ENCODE data around the gene TEX29.

DNA sequence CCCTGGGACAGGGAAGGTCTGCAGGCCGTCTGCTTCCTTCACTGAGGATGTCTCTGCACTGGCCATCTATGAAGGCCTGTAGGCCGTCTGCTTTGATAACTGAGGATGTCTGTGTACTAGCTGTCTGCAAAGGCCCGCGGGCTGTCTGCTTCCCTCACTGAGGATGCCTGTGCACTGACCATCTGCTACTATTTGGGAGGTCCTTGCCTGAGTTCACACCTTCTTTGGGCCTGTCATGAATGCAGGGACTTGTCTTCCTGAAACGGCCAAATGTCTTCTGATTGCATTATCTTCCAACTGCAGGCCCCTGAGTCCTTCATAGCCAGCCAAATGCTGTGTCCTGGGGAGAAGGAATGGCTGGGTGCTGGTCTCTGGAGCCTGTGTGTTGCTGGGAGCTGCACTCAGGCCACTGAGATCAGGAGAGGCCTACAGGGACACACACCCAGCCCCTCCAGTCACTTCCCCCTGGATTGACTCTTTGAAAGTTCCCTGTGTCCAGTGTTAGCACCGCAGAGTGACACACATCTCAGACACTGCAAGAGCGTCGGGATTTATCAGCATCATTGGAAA lies 72.9 kb downstream of the TEX29 start:
- no peak for TF ChIP-seq EZH2 (IDR thresholded peaks at IDR 0.05; ENCODE audit: borderline replicate concordance, low read depth, low read length, severe bottlenecking)
- TF ChIP-seq, protein P1, sequence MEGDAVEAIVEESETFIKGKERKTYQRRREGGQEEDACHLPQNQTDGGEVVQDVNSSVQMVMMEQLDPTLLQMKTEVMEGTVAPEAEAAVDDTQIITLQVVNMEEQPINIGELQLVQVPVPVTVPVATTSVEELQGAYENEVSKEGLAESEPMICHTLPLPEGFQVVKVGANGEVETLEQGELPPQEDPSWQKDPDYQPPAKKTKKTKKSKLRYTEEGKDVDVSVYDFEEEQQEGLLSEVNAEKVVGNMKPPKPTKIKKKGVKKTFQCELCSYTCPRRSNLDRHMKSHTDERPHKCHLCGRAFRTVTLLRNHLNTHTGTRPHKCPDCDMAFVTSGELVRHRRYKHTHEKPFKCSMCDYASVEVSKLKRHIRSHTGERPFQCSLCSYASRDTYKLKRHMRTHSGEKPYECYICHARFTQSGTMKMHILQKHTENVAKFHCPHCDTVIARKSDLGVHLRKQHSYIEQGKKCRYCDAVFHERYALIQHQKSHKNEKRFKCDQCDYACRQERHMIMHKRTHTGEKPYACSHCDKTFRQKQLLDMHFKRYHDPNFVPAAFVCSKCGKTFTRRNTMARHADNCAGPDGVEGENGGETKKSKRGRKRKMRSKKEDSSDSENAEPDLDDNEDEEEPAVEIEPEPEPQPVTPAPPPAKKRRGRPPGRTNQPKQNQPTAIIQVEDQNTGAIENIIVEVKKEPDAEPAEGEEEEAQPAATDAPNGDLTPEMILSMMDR (IDR thresholded peaks at IDR 0.05; ENCODE audit: borderline replicate concordance, extremely low read depth, low read length, poor library complexity, severe bottlenecking), result no peak
